ENCODE measurements around the gene PTPRE. TPM values are rescaled to one million over a fixed set of nuclear protein-coding genes. Genes with fewer than 3 reads are reported as not detected.

Gene PTPRE
- total RNA-seq, 1 experiment from 2014 or later: 3.1 TPM

DNA sequence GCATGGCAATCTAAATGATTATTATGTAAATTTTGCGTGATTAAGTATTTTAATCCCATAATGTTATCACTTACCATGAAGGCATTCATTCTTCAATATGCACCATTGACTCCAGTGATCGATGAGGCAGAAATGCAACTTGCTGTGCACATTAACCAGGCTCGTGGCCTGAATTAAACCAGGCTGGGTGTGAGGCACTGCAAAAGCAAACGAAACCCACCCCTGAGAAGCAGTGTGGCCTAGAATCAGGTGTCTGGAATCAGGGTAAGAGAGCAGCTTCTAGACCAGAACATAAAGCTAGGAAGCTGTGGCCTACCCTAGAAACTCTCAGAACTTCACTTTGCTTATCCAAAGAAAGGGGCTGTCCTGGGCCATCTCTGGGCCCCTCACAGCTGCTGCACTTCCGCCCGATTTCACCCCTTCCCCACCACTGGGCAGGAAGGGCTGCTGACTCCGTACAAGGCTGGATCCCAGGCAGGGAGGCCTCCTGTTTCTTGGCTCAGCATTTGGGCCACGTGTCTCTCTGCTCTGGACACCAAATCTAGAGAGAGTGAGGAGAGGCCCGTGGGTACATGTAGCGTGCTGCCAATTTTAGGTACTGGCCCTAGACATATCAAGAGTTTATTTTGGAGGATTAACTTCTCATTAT is 4.4 kb downstream of the PTPRE start (continued):
- no peak for TF ChIP-seq ZBTB43 (CRISPR knock-in tag; IDR thresholded peaks at IDR 0.05)
- TF ChIP-seq TEAD4 (CRISPR knock-in tag; IDR thresholded peaks at IDR 0.05): no peak
- no peak for TF ChIP-seq CREM (CRISPR knock-in tag; IDR thresholded peaks at IDR 0.05)
- no peak for TF ChIP-seq NFE2L1 (CRISPR knock-in tag; IDR thresholded peaks at IDR 0.05)
- TF ChIP-seq E2F1 (CRISPR knock-in tag; IDR thresholded peaks at IDR 0.05): no peak
- TF ChIP-seq ZNF232 (CRISPR knock-in tag; IDR thresholded peaks at IDR 0.05): no peak
- no peak for TF ChIP-seq ZNF281 (CRISPR knock-in tag; IDR thresholded peaks at IDR 0.05)
- no peak for TF ChIP-seq FOXP1 (CRISPR knock-in tag; IDR thresholded peaks at IDR 0.05; ENCODE audit: borderline replicate concordance)
- no peak for TF ChIP-seq ZNF423 (CRISPR knock-in tag; IDR thresholded peaks at IDR 0.05)
- TF ChIP-seq ZNF416 (CRISPR knock-in tag; IDR thresholded peaks at IDR 0.05): no peak
- no peak for TF ChIP-seq ZBTB21 (CRISPR knock-in tag; IDR thresholded peaks at IDR 0.05; ENCODE audit: borderline replicate concordance)
- TF ChIP-seq, protein P1, sequence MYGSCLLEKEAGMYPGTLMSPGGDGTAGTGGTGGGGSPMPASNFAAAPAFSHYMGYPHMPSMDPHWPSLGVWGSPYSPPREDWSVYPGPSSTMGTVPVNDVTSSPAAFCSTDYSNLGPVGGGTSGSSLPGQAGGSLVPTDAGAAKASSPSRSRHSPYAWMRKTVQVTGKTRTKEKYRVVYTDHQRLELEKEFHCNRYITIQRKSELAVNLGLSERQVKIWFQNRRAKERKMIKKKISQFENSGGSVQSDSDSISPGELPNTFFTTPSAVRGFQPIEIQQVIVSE (CRISPR knock-in tag; IDR thresholded peaks at IDR 0.05; ENCODE audit: borderline replicate concordance): no peak
- TF ChIP-seq STAT6 (CRISPR knock-in tag; conservative IDR thresholded peaks at IDR 0.05; ENCODE audit: low read depth): no peak
- TF ChIP-seq USF2 (CRISPR knock-in tag; IDR thresholded peaks at IDR 0.05): no peak

GRCh38 chr10:127911867-127912257 is 5.0 kb downstream of the PTPRE start:
- Mint-ChIP-seq H3K36me3 (no peaks in the 10 kb centered on the region), H3K9me3 (no peaks in the 10 kb centered on the region), H3K27ac (no peak overlapping the region), H3K4me1 (peaks cover 2% of the 10 kb centered on the region; the same call in 1 of the 2 replicates), H3K4me3 (no peak overlapping the region), H3K27me3 (ENCODE audit: low read depth) (peaks cover 17% of the 10 kb centered on the region)
- ChIA-PET CTCF (no interaction called here), POLR2A (no interaction called here)
- ATAC-seq (no peak), DNase-seq (ENCODE audit: low spot score) (no peak)
- no peak for TF ChIP-seq ZNF281 (CRISPR knock-in tag; IDR thresholded peaks at IDR 0.05)
- TF ChIP-seq IRF1 (CRISPR knock-in tag; IDR thresholded peaks at IDR 0.05): no peak
- no peak for TF ChIP-seq GTF2I (CRISPR knock-in tag; conservative IDR thresholded peaks at IDR 0.05)
- TF ChIP-seq KAT7 (CRISPR knock-in tag; IDR thresholded peaks at IDR 0.05; ENCODE audit: borderline replicate concordance): no peak
- TF ChIP-seq ZNF232 (CRISPR knock-in tag; IDR thresholded peaks at IDR 0.05): no peak
- TF ChIP-seq, protein P2, sequence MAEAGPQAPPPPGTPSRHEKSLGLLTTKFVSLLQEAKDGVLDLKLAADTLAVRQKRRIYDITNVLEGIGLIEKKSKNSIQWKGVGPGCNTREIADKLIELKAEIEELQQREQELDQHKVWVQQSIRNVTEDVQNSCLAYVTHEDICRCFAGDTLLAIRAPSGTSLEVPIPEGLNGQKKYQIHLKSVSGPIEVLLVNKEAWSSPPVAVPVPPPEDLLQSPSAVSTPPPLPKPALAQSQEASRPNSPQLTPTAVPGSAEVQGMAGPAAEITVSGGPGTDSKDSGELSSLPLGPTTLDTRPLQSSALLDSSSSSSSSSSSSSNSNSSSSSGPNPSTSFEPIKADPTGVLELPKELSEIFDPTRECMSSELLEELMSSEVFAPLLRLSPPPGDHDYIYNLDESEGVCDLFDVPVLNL (CRISPR knock-in tag; IDR thresholded peaks at IDR 0.05; ENCODE audit: borderline replicate concordance, low read depth): no peak
